HG03064 (cell line): ENCODE measurements around the gene RICTOR.

Experiments used
- ATAC-seq: cut with Tn5 transposase; IDR thresholded peaks from one replicate; pipeline ENCODE4 v1.9.1; 2021; ENCODE audit warnings: low read depth; ENCODE audit not compliant: unreplicated experiment

RICTOR gene

GRCh38 chr5:38940230-38940858, 133.9 kb downstream of the RICTOR start:
- no peak for ATAC-seq

- ATAC-seq = no peak
Observed at GRCh38 chr5:38938973-38939372, 135.2 kb downstream of the RICTOR start.

GRCh38 chr5:38938424-38938823, 135.8 kb downstream of the RICTOR start:
- ATAC-seq = no peak

- ATAC-seq = no peak
Observed at GRCh38 chr5:38936269-38936668, 137.9 kb downstream of the RICTOR start.

- ATAC-seq = no peak
Observed at GRCh38 chr5:38935437-38935836, 138.8 kb downstream of the RICTOR start.

GRCh38 chr5:38932854-38933408, 141.3 kb downstream of the RICTOR start:
- no peak for ATAC-seq

- ATAC-seq = no peak
Observed at GRCh38 chr5:38931731-38932130, 142.5 kb downstream of the RICTOR start.

- ATAC-seq = no peak
Observed at GRCh38 chr5:38929838-38930237, 144.4 kb downstream of the RICTOR start.

- no peak for ATAC-seq
Observed at GRCh38 chr5:38927470-38927869, 146.7 kb downstream of the RICTOR start.

- ATAC-seq = no peak
Observed at GRCh38 chr5:38926121-38926520, 148.1 kb downstream of the RICTOR start.

- no peak for ATAC-seq
Observed at GRCh38 chr5:38925154-38925925, 148.9 kb downstream of the RICTOR start.

- no peak for ATAC-seq
Observed at GRCh38 chr5:38923661-38924451, 150.3 kb downstream of the RICTOR start.

- ATAC-seq = no peak
Observed at GRCh38 chr5:38922199-38922598, 152.0 kb downstream of the RICTOR start.

GRCh38 chr5:38921174-38921573, 153.0 kb downstream of the RICTOR start:
- no peak for ATAC-seq

- ATAC-seq = no peak
Observed at GRCh38 chr5:38916802-38917201, 157.4 kb downstream of the RICTOR start.

GRCh38 chr5:38913714-38914113, 160.5 kb downstream of the RICTOR start:
- no peak for ATAC-seq

GRCh38 chr5:38911933-38912332, 162.3 kb downstream of the RICTOR start:
- no peak for ATAC-seq

- no peak for ATAC-seq
Observed at GRCh38 chr5:38906503-38906902, 167.7 kb downstream of the RICTOR start.

- ATAC-seq = no peak
Observed at GRCh38 chr5:38905516-38905915, 168.7 kb downstream of the RICTOR start.

GRCh38 chr5:38899936-38900335, 174.3 kb downstream of the RICTOR start:
- ATAC-seq = no peak

GRCh38 chr5:38896760-38897159, 177.4 kb downstream of the RICTOR start:
- ATAC-seq = no peak
